IMR-90 (cell line): Measurements from ENCODE around the gene CLEC16A.

Experiments
- FOS ChIP-seq: fragments of 150-350 bp; IDR thresholded peaks from 2 replicates; pipeline ENCODE4 v1.6.1; 2016; ENCODE audit warnings: low read depth, low read length
- MAFK ChIP-seq: IDR thresholded peaks from 2 replicates; pipeline ENCODE4 v1.6.1; 2012; ENCODE audit warnings: low read depth, low read length, improper control_type of control experiment
- POLR2A ChIP-seq: IDR thresholded peaks from 2 replicates; pipeline ENCODE4 v1.6.1; 2012; ENCODE audit warnings: mild to moderate bottlenecking, low read depth, low read length
- RAD21 ChIP-seq: IDR thresholded peaks from 2 replicates; pipeline ENCODE4 v1.6.1; 2012; ENCODE audit warnings: low read length, improper control_type of control experiment
- RFX5 ChIP-seq: IDR thresholded peaks from 2 replicates; pipeline ENCODE4 v1.8.0; 2012; ENCODE audit warnings: low read depth, mild to moderate bottlenecking, low read length, moderate library complexity
- TF ChIP-seq, protein P1 (sequence below): conservative IDR thresholded peaks from 2 replicates; pipeline ENCODE4 v1.5.1; 2012; ENCODE audit warnings: mild to moderate bottlenecking, low read depth, low read length, improper control_type of control experiment

DNA sequence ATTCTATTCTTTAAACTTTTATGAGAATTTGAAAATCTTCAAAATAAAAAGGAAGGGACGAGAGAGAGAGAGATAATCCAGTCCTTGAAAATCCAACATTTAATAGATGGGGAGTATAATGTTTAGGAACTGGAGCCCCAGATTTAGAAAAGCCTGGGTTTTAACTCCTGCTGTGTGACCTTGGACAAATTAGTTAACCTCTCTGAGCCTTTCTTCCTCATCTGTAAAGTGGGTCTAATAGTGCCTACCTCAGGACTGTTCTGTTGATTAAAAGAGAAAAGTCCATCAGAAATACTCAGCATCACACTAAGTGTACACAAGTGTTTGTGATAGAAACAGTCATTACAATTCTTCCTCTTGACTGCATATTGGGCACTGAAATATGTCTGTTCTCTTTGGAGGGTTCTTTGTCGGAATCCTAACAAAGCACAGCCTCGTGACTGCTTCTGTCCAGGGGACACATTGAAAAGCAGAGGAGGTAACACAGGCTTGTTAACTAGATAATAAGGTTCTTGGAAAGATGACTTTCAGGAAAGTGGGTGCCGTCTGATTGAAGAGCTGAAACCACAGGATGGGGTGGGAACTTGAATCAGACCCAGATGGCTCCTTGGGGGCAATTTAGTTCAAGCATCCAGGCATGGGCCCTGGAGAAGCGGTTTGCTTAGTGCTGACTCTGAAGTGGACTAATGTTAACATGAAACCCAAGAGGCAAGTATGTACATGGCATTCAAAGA is 128.2 kb downstream of the CLEC16A start:
- TF ChIP-seq, protein P1, sequence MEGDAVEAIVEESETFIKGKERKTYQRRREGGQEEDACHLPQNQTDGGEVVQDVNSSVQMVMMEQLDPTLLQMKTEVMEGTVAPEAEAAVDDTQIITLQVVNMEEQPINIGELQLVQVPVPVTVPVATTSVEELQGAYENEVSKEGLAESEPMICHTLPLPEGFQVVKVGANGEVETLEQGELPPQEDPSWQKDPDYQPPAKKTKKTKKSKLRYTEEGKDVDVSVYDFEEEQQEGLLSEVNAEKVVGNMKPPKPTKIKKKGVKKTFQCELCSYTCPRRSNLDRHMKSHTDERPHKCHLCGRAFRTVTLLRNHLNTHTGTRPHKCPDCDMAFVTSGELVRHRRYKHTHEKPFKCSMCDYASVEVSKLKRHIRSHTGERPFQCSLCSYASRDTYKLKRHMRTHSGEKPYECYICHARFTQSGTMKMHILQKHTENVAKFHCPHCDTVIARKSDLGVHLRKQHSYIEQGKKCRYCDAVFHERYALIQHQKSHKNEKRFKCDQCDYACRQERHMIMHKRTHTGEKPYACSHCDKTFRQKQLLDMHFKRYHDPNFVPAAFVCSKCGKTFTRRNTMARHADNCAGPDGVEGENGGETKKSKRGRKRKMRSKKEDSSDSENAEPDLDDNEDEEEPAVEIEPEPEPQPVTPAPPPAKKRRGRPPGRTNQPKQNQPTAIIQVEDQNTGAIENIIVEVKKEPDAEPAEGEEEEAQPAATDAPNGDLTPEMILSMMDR = no peak
- TF ChIP-seq RAD21 (no peak), FOS (no peak), POLR2A (no peak), RFX5 (no peak), MAFK (no peak)
